HL-60/S4 (cell line): ENCODE measurements around the gene EBLN1.

Experiments used
- in situ Hi-C: fragments of 300-500 bp; cut with MboI; formaldehyde crosslinking; loops from 2 replicates; pipeline ENCODE4 v1.14.3; 2022; ENCODE audit warnings: low sequenced_read_pairs

EBLN1 gene

DNA sequence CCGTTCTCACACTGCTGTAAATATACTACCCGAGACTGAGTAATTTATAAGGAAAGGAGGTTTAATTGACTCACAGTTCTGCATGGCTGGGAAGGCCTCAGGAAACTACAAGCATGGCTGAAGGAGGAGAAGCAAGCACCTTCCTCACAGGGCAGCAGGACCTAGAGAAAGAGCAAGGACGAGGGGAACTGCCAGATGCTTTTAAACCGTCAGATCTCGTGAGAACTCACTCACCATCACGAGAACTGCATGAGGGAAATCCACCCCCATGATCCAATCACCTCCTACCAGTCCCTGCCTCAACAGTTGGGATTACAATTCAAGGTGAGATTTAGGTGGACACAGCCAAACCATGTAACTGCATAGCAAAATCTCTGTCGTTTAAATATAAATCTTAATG lies at the start of gene EBLN1:
EBLN1 (minus strand) TSS at position 174 of the 400 bp plus-strand sequence. CDS start 8,032 bp downstream, outside the sequence.
- in situ Hi-C loops, result no loop called here

DNA sequence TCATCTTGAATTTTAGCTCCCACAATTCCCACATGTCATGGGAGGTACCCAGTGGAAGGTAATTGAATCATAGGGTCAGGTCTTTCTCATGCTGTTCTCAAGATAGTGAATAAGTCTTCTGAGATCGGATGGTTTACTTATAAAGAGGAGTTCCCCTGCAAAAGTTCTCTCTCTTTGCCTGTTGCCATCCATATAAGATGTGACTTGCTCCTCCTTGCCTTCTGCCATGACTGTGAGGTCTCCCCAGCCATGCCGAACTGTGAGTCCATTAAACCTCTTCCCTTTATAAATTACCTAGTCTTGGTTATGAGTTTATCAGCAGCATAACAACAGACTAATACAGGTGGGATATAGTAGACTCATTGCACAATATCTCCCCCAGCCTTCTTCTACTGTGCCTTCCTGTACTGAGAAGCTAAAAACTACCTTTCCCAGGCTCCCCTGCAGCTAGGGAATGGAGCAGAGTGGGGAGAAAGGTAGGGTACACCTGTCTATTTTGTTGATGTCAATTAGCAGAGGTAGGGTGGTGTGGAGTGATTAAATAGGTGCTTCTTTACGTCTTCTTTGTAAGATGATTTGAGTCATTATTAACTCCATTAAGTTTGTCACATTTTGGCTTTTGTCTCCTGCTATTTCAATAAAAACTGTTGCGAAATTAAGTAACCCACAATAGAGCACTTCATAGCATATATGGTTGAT lies 48.2 kb upstream of the EBLN1 start:
- in situ Hi-C loops, result no loop called here

DNA sequence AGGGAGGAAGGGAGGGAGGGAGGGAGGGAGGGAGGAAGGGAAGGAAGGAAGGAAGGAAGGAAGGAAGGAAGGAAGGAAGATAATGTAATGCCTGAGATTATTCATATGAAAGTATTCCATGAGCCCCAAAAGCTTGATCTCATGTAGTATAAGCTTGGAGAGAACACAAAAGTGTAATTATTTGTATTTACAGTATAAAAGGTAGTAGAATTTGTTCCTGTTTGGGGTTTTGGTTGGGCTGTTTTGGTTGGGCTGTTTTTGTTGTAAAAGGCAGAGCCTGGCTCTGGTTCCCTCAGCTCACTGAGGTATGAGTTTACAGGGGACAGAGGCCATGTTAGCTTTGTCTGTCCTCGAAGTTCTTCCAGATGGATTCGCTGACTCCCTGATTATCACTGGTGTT lies 45.3 kb upstream of the EBLN1 start:
- in situ Hi-C loops, result no loop called here

DNA sequence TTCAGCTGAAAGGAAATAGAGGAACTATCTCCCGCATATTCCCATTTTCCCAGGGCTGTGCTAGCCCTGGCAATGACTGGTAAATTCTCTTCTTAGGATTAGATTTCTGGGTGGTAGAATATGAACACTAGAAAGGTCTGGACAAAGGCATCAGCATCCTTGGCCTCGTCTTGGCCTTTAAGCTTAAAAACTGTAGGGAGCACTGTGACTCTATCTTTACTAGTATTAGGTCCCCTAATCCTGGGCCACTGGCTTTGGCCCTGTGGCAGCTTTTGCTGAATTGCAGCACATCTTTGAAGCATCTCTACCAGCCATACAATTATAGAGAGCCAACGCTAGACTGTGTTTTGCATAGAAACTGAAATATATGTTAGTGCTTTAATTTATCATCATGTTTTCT lies 41.5 kb upstream of the EBLN1 start:
- in situ Hi-C loops, result no loop called here

DNA sequence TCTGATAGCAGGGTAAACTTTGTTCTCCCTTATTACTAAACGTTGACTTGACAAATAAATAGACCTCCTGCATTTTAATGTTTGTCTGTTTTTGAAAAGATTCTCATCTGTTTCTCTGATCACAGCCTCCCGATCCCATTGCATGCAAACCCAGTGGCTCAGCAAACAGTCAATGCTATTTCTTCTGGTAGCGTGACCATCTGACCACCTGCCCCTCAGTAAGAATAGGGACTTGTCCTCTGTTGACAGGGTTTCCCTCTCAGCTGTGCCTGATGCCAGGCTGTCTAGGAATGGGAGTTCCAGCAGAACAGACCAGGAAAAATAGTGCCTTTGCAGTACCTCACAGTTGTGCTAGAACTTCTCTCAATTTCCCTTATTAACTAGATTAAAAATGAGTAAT lies 40.7 kb upstream of the EBLN1 start:
- in situ Hi-C loops, result no loop called here

DNA sequence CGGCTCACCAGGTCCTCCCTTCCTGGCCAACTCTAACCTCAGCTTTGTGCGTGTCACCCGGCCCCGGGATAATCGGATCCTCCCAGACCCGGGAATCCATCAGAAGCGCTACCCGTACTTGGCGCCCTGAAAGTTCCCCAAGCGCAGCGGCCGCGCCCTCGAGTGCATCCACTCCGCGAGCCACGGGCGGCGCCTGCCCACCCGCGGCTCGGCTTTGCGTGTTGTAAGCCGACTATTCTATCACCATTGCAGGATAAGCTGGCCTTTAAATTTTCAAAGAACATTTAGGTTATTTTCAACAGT lies 35.7 kb upstream of the EBLN1 start:
- in situ Hi-C loops, result no loop called here

DNA sequence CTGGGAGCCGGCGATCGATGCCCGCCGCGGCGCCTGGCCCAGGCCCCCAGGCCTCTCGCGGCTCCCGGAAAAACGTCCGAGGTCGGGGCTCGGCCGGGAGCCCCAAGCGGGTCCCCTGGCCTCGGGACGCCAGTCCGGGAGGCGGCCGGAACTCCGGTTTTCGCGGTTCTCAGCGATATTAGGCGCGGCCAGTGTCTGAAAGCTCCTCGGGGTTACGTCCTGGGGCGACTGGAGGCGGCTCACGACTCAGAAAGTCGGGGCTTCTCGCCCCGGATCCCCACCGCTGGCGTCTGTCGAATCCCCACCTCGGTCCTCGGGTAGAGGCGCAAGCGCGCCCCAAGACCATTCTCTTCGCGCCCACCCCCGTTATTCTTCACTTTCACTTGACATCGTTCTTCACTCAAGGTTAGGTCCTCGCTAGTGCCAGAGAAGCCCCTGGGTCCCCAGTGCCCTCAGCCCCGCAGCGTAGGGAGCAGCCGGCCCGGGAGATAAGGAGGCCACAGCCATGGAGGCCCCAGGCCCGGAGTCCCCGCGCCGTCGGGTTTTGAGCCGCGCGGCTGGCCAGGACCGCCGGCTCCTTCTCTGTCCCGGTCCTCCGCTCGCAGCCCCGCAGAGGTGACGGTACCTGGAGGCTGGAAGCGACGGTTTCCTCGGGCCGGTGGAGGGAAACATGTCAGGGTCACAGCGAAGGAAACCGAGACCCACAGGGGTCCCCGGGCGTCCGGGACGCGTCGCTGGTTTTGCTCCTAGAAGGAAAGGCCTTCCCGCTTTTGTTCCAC lies 35.2 kb upstream of the EBLN1 start:
- in situ Hi-C loops, result no loop called here

DNA sequence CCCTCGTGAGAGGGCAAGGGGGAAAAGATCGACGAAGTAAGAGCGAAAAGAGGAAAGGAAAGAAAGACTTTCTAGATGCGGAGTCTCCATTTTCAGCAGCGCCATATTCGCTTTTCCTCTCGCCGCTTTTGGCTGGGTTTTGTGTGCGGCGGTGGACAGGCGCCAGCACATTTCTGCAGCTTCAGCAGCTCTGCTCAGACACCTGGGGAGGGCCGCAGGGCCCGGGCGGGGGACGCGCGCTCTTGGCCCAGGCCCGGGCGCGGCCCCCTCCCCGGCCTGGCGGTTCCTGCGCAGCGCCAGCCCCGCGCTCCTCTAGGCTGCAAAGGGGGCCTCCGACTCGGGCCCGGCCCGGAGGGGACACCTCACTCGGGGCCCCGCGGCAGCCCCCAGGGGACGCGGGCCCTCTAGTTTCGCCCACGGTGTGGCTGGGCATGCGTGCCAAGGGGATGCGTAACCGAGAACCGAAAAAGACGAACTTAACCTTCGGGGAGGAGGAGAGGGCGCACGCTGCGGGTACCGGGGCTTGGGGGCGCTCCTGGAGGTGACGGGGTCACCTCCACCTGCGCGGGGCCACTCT lies 34.5 kb upstream of the EBLN1 start:
- in situ Hi-C loops, result no loop called here

DNA sequence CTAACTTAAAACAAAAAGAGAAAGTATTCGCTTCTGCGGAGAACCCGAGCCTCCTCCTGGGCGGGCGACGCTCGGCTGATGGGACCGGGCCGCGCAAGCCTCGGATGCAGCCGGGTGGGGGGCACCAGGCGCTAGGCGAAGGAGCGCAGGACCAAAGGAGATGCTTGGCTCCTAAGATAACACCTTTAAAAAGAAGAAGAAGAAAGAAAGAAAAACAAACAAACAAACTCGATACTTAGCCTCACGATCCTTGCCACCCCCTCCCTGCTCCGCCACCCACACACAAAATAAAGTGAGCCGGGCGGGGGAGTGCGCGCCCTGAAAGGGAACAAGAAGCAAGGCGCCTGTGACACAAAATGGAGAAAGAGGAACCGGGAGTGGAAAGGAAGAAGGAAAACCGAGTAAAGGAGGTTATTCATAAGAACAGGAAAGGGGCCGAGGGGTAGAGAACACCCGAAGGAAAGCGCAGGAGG lies 34.0 kb upstream of the EBLN1 start:
- in situ Hi-C loops, result no loop called here

DNA sequence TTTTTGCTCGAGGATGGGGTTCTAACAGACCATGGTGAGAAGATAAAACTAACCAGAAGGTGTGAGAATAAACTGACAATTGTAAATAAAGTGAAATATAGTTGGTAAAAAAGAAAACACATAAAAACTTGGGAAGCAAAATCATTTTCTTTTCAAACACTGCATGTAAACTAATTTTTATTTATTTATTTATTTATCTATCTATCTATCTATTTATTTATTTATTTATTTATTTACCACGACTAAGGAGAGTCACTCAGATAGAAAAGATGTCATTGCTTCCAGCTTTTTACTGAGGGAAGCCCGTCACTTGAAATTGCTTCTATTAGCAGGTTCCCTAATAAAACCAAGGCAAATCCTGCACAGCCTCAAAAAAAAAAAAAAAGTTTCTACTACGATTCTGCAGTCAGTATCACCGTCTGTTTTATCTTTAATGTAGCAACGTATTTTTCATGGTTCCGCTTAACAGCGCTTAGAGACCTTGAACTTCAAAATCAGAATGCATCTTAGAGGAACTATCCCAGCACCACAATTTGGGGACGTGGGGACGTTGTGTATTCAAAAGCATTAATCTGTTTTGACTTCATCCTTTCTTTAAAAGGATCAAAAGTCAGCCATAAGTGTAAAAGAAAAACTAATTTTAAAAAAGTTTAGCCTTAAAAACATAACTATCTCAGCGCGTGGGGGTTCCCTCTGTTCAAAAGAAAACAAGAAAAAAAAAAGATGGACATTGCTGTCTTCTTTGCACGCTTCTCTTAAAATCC lies 33.3 kb upstream of the EBLN1 start:
- in situ Hi-C loops, result no loop called here

DNA sequence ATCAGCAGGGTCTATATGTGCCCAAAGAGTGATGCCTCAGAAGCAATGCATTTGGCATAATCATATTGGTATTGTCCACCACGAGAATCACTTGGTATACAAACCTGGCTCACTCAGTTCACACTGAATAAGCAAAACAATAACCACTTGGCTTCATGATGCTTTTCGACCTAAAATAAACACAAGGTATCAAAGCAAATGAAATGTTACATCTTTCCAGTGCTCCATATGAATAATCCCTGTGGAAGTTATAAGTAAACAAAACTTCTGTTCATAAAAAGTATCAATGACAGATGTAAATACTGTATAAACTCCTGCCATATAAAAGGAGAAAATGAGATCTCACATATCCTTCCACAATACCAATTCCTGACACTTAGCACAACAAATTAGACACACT lies 29.8 kb upstream of the EBLN1 start:
- in situ Hi-C loops, result no loop called here

DNA sequence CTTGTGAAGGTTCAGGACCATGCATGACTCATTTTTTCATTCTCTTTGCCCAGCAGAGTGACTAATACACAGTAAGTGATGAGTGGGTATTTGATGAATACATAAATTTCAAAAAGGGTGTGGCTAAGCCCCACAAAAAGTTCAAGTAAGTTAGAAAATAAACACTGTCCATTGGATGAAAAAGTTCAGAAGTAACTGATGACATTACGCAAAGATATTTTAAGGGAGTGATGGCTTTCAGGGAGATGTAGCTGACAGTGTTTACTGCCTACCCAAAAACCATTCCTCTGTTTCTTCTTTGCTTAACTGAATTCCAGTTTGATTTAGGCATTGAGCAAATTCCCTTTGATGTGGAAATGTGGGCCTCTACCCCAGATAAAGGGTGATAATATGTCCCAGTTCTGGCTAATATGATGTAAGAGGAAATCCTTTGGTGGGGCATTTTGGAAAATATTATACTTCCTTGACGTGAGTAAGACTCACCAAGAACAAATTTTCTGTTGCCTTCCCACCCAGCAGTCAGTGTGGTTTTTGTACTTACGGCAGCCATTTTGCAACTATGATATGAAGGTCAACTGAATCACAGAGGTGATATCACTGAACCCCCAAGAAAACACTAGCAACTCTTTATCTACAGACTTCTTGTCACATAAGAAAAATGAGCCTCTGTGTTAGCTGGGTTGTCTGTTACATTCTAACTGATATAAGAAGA lies 29.0 kb upstream of the EBLN1 start:
- in situ Hi-C loops, result no loop called here

DNA sequence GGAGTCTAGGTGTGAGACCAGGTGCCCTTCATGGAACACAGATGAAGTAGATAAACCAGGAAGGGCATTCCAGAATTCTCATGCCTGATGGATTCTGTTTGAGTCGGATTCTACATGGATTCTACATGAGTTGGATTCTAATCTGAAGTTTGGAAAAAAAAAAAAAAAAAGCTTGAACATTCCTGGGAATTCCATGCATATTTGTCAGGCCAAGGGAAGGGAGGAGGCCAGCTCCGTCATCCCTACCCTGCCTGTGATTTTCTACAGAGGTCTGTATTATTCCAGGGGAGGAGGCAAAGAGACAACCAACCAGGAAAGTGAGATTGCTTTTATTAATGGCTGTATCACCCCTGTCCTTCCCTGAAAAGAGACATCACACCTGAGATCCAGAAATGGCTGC lies 27.8 kb upstream of the EBLN1 start:
- in situ Hi-C loops, result no loop called here

DNA sequence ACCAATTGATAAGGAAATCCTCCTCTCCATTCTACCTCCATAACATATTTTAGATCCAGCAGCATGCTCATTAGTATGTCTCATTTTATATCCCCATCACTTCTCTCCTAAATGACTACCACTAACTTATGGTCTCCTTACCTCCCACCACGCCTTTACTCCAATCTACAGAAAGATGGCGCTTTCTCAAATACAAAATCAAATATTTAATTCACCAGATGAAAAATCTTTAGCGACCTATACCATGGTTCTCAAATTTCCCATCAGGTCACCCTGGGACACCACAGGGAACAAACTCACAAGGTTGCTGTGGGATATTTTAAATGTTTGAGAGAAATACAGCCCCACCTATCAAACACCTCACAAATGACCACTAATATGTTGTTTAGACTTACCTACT lies 27.0 kb upstream of the EBLN1 start:
- in situ Hi-C loops, result no loop called here

DNA sequence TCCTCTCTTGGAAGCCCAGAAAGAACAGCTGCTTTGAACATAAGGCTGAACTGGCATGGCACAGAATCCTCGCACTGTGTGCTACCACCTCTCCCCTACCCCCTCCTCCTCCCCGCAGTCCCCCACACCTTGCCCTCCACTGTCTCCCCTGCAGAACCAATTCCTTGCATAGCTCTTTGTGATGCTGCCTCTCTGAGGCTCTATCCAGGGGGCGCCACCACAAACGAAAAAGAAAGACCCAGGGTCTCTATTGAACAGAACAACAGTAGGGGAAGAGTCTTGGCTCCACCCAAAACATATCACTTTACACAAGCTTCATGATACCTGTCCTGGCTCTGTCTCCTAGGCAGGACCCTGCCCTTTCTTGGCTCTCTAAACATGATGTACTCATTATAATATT lies 26.2 kb upstream of the EBLN1 start:
- in situ Hi-C loops, result no loop called here

DNA sequence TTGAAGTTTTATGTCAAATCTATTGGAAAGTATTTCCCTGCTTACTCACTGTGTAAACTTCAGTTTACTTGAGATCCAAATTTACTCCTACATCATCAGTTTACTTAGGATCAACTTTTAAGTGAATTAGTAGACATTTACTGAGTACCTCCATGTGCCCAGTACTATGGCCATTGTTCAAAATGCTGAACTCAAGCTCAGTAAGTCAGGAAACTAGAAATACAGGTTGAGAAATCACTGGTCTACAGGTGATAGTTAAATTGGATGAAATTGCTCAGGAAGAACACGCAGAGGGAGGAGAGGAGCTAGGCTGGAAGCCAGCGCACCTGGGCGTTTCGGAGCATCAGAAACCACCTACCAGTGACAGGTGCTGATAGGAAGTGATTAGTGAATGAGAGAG lies 25.5 kb upstream of the EBLN1 start:
- in situ Hi-C loops, result no loop called here

DNA sequence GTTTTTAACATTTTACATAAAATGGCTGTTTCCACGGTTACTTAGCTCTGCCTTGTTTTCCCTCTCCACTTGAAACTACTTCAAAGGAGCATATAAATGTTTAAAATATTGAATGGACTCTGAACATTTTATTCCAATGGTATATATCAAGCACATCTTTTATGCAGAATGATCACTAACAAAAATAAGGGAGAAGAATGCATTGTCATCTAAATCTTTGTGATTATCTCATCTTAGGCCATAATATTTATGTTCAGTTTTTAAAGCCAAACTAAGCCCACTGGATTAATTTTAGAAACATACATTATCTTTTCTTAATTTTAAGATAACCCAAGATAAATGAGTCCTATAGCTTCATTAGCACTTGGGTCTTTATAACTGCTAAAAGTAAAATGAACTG lies 13.4 kb upstream of the EBLN1 start:
- in situ Hi-C loops, result no loop called here

DNA sequence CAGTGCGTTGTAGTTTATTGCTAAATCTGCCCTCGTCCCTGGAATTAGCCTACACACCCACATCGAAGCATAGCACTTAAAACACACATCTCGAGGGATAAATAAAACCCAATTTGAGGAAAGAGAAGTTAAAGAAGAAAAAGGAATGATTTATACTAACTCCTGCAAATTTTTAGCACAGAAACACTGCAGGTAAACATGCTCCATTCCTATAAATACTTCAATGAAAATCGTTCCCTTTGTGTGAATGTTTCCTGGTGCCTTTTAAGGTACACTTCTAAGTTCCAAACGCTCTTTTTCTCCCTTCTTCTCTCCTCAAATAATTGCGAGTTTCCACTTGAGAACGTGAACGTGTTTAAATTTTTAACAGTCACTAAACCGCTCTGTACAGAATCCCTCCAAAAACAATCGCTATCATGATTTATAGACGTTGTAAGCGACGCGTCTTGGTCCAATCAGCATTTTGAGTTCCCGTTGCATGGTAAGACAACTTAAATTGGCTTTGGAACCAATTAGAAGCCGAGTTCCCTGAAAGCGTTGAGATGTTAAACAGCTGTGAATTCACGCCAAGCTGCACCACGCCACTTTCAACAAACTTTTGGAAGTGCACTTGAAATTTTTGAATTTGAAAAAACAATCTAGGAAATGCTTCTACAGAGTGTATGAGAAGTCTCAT lies 12.5 kb upstream of the EBLN1 start:
- in situ Hi-C loops, result no loop called here

DNA sequence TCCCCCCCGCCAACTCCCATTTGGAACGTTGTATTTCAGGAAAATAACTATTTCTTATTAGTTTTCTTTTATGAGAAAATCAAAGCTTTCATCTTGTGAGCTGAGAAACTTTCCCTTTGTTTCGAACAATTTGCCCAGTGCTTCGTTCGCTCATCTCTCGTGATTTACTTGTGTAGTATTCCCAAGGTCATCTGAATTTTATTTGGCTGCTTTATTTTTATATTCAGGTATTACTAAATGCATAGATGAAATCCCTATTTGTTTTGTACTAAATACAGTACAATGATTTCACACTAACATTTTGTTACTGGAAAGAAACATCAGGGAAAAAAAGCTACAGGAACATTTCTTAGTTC lies 12.0 kb upstream of the EBLN1 start:
- in situ Hi-C loops, result no loop called here
